OCI-LY3 (cell line): Measurements from ENCODE around the gene SIRPB2.

ENCODE experiments used
- H2AFZ ChIP-seq: fragments of 200-600, 300-600 bp; shearing (Covaris generic); 2 replicates; pipeline ENCODE4 v1.6.0; 2014; ENCODE audit warnings: antibody characterized with exemption, low read depth, low read length
- H3K27ac ChIP-seq: fragments of 200-600, 300-600 bp; sonication (generic); 2 replicates; pipeline ENCODE4 v1.5.1; 2014; ENCODE audit warnings: mild to moderate bottlenecking, low read length, moderate library complexity, mixed read lengths
- H3K27me3 ChIP-seq: fragments of 200-600, 300-600 bp; sonication (generic); 2 replicates; pipeline ENCODE4 v1.6.1; 2014; ENCODE audit warnings: low read depth, low read length, mixed read lengths
- H3K36me3 ChIP-seq: fragments of 200-600, 300-600 bp; sonication (generic); replicated peaks from 2 replicates; pipeline ENCODE3; 2014; ENCODE audit warnings: low read depth, low read length, mixed read lengths
- H3K4me1 ChIP-seq: fragments of 300-600, 200-600 bp; sonication (generic); 2 replicates; pipeline ENCODE4 v1.6.1; 2014; ENCODE audit warnings: low read length, mixed read lengths
- H3K4me2 ChIP-seq: fragments of 200-600, 300-600 bp; sonication (generic); 2 replicates; pipeline ENCODE4 v1.6.1; 2014; ENCODE audit warnings: low read length, mixed read lengths
- H3K4me3 ChIP-seq: fragments of 300-600, 200-600 bp; sonication (generic); 2 replicates; pipeline ENCODE4 v1.5.1; 2014; ENCODE audit warnings: antibody characterized with exemption, mild to moderate bottlenecking, low read length, moderate library complexity
- H3K79me2 ChIP-seq: fragments of 300-600, 200-600 bp; shearing (Covaris generic); 2 replicates; pipeline ENCODE4 v1.6.1; 2014; ENCODE audit warnings: mild to moderate bottlenecking, low read length, mixed read lengths
- H3K9ac ChIP-seq: fragments of 300-600, 200-600 bp; shearing (Covaris generic); 2 replicates; pipeline ENCODE4 v1.6.0; 2014; ENCODE audit warnings: mild to moderate bottlenecking, low read length, moderate library complexity
- H3K9me3 ChIP-seq: fragments of 200-600, 300-600 bp; shearing (Covaris generic); 2 replicates; pipeline ENCODE4 v1.6.1; 2014; ENCODE audit warnings: low read length, mixed read lengths; ENCODE audit not compliant: insufficient read depth
- H4K20me1 ChIP-seq: fragments of 200-600, 300-600 bp; sonication (generic); 2 replicates; pipeline ENCODE4 v1.6.1; 2016; ENCODE audit warnings: low read length, mixed read lengths; ENCODE audit not compliant: insufficient read depth
- CTCF ChIP-seq: fragments of 200-600, 300-600 bp; sonication (generic); IDR thresholded peaks from 2 replicates; pipeline ENCODE4 v1.5.1; 2014; ENCODE audit warnings: antibody characterized with exemption, low read length, low read depth
- EZH2phosphoT487 ChIP-seq: fragments of 200-600 bp; shearing (Covaris generic); IDR thresholded peaks from 2 replicates; pipeline ENCODE4 v1.6.1; 2018; ENCODE audit warnings: antibody characterized with exemption, mixed run types, low read depth

The SIRPB2 gene

GRCh38 chr20:1463971-1464570, 27.1 kb downstream of the SIRPB2 start:
- Histone ChIP-seq H3K9ac (no peak overlapping the region), H2AFZ (no peak overlapping the region), H3K36me3 (peaks cover 45% of the 10 kb centered on the region), H3K27ac (no peak overlapping the region), H3K9me3 (no peaks in the 10 kb centered on the region), H3K79me2 (peaks cover 62% of the 10 kb centered on the region), H3K4me2 (no peak overlapping the region), H4K20me1 (peaks cover 38% of the 10 kb centered on the region), H3K4me3 (no peak overlapping the region), H3K27me3 (no peaks in the 10 kb centered on the region), H3K4me1 (peaks cover 39% of the 10 kb centered on the region)
- TF ChIP-seq CTCF (no peak), EZH2phosphoT487 (no peak)

- TF ChIP-seq EZH2phosphoT487: no peak
- no peak for TF ChIP-seq CTCF
- Histone ChIP-seq H3K27me3 (no peaks in the 10 kb centered on the region), H4K20me1 (peaks cover 38% of the 10 kb centered on the region), H2AFZ (no peak overlapping the region), H3K27ac (no peak overlapping the region), H3K4me2 (no peak overlapping the region), H3K9me3 (no peaks in the 10 kb centered on the region), H3K79me2 (peaks cover 62% of the 10 kb centered on the region), H3K4me3 (no peak overlapping the region), H3K4me1 (peaks cover 30% of the 10 kb centered on the region), H3K9ac (no peak overlapping the region), H3K36me3 (peaks cover 52% of the 10 kb centered on the region)
Observed at GRCh38 chr20:1462834-1463233, 28.4 kb downstream of the SIRPB2 start.

GRCh38 chr20:1462001-1462400, 29.2 kb downstream of the SIRPB2 start:
- Histone ChIP-seq H3K9ac (no peak overlapping the region), H3K4me2 (no peak overlapping the region), H2AFZ (no peak overlapping the region), H3K4me1 (peaks cover 22% of the 10 kb centered on the region), H3K4me3 (no peak overlapping the region), H3K36me3 (peaks cover 58% of the 10 kb centered on the region), H4K20me1 (peaks cover 38% of the 10 kb centered on the region), H3K9me3 (no peaks in the 10 kb centered on the region), H3K79me2 (peaks cover 62% of the 10 kb centered on the region), H3K27me3 (no peaks in the 10 kb centered on the region), H3K27ac (no peak overlapping the region)
- TF ChIP-seq CTCF (no peak), EZH2phosphoT487 (no peak)

- Histone ChIP-seq H3K4me2 (no peak overlapping the region), H3K36me3 (peaks cover 75% of the 10 kb centered on the region), H4K20me1 (peaks cover 29% of the 10 kb centered on the region), H3K27me3 (no peaks in the 10 kb centered on the region), H3K9me3 (no peaks in the 10 kb centered on the region), H3K4me3 (no peak overlapping the region), H3K27ac (no peak overlapping the region), H3K9ac (no peak overlapping the region), H2AFZ (no peak overlapping the region), H3K79me2 (peaks cover 49% of the 10 kb centered on the region), H3K4me1 (peaks cover 14% of the 10 kb centered on the region)
- no peak for TF ChIP-seq EZH2phosphoT487
- no peak for TF ChIP-seq CTCF
Observed at GRCh38 chr20:1460275-1460674, 30.9 kb downstream of the SIRPB2 start.
